ENCODE results near the gene TUBGCP6.

Gene TUBGCP6

DNA sequence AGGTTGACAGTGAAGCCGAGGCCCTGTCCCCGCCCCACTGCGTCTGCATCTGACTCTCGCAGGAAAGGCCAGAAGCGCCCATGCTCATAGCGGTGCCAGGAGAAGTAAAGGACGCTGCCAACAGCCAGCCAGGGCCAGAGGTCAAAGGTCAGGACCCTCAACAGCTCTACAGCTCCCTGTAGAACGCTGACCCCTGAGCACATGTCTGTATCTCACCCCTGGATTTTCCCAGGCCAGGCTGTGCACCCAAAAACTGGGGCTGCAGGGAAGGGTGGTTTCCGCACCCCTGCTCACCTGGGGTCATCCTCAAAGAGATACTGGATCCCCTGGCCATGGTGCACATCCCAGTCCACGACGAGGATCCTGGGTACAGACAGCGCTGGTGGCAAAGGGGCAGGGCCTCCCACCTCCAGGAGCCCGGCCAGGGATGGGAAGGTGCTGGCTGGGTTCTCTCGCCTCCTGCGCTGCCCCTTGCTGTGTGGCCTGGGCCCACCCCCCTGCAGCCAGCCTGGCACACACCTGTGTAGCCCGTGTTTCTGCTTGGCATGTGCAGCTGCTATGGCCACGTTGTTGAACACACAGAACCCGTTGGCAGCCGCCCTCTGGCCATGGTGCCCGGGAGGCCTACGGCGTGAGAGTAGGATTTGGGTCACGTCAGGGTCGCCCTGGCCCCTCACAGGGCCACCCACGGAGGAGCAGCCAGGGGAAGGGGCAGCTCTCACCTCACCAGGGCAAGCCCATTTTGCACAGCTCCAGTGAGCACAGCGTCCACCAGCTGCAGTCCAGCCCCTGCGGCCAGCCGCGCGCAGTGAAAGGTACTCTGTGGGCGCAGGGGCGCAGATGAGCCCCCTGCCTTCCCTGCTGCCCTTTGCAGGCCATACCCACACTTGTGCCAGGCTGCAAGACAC is 4.8 kb upstream of the TUBGCP6 start:
- no peak for DNase-seq

DNA sequence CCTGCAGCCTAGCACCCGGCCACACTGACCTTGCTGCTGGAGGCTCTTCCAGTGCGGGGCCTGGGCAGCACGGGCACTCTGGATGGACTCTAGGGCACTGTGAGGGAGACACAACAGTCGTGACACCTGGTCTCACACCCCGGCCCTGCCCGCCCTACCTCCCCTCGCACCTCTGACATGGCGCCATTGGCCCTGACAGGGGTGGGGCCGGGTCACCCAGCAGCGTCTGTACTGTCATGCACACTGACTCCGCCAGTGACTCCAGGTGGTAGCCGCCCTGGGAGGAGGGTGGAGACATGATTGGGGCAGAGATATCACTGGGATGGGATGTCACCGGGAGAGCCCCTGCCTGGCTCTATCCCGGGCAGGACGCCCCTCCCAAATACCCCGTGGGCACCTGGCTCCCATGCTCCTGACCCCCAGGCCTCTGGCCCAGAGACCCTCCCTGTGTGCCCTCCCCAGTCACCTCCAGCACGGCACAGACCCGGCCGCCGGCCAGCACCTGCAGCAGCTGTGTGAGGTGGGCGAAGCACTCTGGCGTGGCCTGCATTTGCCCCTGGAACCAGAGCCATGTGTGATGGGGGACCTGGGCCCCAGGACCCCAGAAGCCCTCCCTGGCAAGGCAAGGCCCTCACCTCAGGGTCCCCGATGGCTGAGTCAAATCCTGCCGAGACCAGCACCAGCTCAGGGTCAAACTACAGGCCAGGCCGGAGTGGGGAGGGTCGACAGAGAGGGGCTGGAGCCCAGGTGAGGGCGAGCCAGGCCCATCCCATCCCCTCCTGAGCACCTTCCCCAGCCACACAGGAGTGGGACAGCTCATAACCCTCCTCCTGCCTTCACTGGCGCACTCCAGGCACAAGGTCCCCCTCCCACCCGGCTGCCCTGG is 3.6 kb upstream of the TUBGCP6 start:
- DNase-seq: no peak

DNA sequence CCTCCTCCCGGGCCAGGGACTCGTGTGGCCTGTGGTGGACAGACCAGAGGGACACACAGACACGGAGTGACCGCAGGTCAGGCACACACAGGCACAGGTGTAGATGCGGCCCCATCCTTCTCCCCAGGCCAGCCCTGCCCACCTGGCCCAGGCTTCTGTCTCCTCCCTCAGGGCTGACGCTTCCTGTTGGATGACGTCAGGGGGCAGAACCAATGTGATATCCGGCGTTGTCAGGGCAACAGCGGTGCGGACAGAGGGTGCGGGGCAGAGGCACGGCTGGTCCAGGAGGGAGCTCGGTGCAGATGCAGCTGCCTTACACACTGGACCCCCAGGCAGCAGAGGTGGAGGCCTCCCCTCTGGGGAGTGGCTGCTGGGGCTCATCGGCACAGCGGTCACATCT is 2.9 kb upstream of the TUBGCP6 start:
- no peak for DNase-seq

DNA sequence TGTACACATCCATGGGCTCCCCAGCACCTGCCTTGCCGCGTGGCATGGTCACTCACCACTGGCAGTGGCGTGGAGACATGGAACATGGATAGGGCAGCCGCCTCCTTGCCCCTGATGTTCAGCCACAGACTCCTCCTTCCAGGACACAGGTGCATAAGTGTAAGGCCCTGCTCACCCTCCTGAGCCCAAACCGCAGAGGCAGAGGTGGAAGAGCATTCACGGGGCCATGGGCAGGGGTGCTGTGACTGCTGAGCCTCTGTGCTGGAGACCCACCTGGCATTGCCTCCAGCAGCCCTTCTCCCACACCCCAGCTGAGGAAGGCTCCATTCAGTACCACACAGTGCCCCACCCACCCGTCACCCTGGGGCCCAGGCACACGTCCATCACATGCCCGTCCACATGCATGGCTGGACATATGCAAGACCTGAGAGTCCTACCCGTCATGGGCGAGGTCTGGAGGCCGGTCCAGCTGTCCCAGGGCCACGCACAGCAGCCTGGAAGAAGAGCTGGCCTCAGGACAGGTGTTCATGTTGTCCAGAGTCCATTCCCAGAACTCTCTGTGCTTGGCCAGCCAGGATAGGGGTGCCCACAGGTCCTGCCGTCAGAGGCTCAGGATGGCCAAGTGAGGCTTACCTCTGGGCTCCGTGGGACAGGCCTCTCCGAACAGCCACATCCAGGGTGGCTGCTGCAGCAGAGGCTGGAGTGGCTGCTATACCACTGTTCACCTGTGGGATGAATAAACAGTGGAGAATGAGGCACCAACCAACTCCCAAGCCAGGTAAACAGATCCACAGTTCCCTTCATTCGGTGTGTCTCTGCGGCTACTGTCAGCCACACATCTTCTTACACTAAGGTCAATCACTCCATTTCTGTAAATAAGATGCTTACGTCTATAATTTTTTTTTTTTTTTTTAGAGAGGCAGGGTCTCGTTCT is 1.7 kb upstream of the TUBGCP6 start:
- no peak for DNase-seq

DNA sequence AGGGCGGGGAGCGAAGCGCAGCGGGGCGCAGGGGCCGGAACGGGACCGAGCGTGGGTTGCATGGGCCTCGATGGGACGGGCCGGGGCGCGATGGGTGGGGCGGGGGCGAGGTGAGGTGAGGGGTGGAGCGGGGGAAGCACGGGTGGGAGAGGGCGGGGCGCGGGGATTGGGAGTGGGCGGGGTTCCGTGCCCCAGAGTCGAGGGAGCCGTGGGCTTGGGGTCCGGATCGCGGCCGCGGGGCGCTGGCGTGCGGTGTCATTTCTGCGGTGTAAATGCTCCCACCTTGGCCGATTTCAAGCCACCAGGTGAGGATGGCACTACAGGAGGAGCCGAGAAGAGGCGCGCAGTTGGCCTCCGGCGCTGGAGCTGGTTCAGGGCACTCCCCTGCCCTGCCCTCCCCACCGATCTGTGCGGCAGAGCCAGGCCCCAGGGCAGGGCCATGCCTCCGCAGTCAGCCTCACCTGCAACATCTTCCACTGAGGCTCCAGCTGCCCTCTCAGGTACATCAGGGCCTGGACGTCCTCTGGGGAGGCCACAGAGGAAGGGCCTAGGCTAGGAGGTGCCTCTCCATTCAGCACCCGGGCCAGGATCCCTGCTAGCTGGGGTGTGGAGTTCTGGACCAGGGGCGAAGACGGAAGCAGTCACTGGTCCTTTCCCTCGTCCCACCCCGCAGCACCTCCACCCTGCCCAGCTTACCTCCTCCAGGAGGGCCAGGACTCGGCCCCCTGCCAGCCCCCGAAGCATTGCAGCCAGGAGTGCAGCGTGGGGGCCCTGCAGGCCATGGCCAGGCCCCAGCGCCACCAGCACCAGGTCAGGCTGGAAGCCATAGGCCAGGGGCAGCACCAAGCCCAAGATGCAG is 620 bp upstream of the TUBGCP6 start:
- DNase-seq: no peak

- peak in 1 of 2 donors; percentile 18 for DNase-seq
Observed at GRCh38 chr22:50243685-50244419, 971 bp downstream of the TUBGCP6 start.

- DNase-seq: no peak
Observed at GRCh38 chr22:50242406-50242949, 2.3 kb downstream of the TUBGCP6 start.

DNA sequence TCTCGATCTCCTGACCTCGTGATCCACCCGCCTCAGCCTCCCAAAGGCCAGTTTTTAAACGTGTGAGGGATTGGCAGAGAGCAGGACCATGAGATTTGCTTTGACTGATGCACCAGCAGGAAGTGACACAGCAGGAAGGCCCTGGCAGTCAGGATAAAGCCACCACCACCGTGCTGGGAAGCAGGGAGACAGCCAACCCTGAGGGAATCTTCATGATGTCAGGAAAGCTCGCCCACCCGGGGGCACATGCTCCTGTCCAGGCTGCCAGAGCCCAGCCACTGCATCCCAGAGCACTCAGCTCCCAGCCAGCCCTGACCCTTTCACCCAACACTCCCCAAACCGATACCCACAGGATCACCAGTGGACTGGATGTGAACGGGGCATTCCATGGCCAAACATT is 6.1 kb downstream of the TUBGCP6 start:
- no peak for DNase-seq

DNA sequence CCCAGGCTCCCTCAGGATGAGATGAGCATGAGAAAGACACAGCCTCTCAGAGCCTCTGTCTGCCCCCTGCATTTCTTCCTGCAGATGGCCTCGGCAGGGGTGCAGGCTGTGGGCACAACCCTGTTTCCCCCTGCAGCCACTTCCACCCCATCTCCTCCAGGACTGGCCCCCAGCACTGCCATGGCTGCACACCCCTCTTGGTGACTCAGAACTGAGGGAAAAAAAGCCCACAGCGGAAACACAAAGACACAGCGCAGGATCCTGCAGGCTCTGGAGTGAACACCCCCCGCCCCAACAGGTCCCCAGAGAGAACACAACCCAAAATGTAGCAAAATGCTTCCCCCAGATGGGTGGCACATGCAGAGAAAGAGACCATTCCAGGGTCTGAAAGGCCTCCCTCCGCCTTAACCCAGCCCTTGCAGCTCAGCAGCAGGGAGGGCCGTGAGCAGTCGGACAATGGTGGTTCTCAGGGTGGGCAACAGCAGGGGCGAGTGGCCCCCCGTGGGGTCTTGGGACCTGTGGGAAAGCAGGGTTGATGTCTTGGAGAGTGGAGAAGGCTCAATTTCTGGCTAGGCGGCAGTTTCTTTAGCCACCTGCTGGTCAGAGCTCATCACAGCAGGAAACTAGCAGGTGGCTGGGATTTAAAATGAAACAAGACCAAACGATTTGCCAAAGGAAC is 8.0 kb downstream of the TUBGCP6 start:
- no peak for DNase-seq

GRCh38 chr22:50233223-50233622 is 11.6 kb downstream of the TUBGCP6 start:
- no peak for DNase-seq

DNA sequence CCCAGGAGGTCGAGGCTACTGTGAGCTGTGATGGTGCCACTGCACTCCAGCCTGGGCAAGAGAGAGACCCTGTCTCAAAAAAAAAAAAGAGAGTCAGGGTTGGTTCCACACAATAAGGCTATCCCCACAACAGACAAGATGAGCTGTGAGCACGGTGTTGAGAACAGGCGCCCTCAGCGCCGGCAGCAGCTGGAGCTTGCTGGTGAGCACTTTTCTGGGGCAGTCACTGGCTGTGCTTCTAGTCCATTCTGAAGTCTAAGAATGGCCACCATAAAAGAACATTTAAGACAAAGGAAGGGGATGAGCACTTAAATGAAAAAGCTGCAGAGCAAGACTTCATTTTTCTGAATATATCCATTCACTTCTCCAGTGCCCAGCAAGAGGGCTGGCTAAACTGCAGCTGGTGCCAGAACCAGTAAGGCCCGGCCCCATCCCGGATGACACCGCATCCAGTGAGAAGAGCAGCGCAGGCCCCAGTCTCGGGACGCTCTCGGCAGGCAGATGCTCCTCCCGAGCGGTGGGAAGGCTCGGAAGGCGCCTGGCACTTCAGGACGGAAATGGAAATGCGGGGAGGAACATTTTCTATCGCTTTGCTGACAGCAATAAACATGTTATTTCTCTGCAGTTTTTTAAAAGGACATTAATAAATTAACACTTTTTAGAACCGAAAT is 12.2 kb downstream of the TUBGCP6 start:
- DNase-seq: no peak

- no peak for DNase-seq
Observed at GRCh38 chr22:50229370-50229769, 15.5 kb downstream of the TUBGCP6 start.

- no peak for DNase-seq
Observed at GRCh38 chr22:50228366-50228765, 16.5 kb downstream of the TUBGCP6 start.

- no peak for DNase-seq
Observed at GRCh38 chr22:50227579-50228215, 17.1 kb downstream of the TUBGCP6 start.

GRCh38 chr22:50226875-50227165 is 18.0 kb downstream of the TUBGCP6 start:
- no peak for DNase-seq

DNA sequence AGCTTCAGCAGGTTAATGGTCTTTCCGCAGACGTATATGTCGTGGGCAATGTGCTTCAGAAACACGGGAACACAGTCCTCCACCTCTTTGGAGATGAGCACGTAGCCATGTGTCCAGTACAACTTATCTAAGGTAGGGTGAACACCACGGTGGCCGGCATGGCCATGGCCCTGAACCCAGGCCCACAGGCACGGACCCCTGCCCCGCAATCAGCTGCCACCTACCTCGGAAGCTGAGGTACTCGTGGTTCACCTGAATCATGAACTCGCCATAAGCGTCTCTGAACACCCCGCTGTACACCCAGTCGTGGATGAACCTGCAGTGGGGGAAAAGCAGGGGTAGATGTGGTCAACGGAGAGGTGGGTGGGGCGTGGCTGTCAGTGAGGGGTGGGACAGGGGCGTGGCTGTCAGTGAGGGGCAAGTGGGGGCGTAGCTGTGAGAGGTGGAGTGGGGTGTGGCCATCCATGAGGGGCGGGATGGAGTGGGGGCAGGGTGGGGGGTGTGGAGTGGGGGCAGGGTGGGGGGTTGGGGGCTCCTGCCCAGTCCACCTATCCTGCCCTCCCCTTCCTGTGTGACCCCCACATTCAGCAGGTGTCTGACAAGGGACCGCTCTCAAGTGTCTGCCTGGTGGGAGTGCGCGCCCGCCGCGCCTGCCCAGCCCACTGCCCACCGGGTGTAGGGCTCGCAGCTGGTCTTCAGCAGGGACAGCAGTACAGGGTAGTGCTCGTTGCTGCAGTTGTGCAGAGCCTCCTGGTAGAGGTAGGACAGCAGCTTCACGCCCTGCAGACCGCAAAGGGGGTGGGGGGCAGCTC is 18.6 kb downstream of the TUBGCP6 start:
- DNase-seq: no peak

DNA sequence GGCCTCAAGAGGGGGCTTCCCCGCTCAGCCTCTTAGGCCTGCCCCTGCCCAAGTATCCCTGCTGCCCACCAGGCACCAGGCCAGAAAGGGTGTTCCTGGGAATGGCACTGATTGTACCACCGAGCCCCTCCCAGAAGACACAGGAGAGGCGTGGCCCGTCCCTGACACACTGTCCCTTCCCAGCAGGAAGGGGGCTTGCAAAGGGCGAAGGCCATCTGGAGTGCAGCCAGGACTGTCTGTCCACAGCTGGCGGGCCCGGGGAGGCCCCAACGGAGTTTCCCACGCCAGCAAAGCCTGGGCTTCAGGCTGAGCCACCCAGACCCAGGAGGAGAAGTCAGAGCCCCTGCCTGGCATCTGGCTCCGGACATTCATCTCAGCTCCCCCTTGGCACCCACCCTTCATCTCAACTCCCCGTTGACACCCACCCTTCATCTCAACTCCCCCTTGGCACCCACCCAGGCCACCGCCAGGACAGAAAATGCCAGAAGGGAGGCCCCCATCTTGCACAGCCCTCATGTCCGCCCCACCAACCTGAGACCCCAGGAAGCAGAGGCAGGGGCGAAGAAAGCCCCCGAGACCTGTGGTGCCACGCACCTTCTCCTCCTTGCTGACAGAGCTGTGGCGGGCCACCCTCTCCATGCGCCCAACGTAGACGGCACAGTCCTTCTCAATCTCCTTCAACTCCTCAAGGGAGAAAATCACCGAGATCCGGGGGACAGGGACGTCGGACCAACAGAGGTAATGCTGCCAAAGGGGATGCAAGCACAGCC is 19.4 kb downstream of the TUBGCP6 start:
- DNase-seq: no peak
